Left ventricle myocardium superior (tissue), 1 donor: Measurements from ENCODE around the gene ECT2. TPM values are rescaled to one million over a fixed set of nuclear protein-coding genes. Genes with fewer than 3 reads are reported as not detected.
"Not testable (repeated sequence)": the region's sequence is repeated elsewhere in the genome, so short reads cannot be mapped to it uniquely, and the experiment has no call there.

ENCODE experiments used
- ATAC-seq: fragments of 200-7000 bp; cut with Tn5 transposase; one replicate; pipeline ENCODE4 v1.9.1; 2020; ENCODE audit warnings: mild to moderate bottlenecking, moderate library complexity
- DNase-seq: peaks from one replicate; pipeline ENCODE4 v3.0.0-alpha.2; 2020
- intact Hi-C: fragments of 100-400 bp; cut with micrococcal nuclease; formaldehyde crosslinking; loops from one replicate; pipeline ENCODE4 v1.11.0; 2022
- total RNA-seq: library from RNA; stranded (reverse); fragmentation: NEBNext Ultra II Directional; extraction: Animal tissue kit (Norgen Biotek cat#: 25700); gene quantifications from one replicate; pipeline ENCODE4 v1.2.1, GENCODE V29; 2021
- donor health status: DM: no; HTN: yes; CAD: no; lungs with severe emphysema.

Gene ECT2
- total RNA-seq, 1 donor from 2014 or later = 4.8 TPM

GRCh38 chr3:172844428-172844827 lies 93.9 kb downstream of the ECT2 start:
- ATAC-seq (peak; percentile 44), DNase-seq (no peak)
- intact Hi-C loops = no loop called here

- intact Hi-C loops = no loop called here
- DNase-seq (no peak), ATAC-seq (no peak)
Measured at GRCh38 chr3:172846103-172846561, 95.6 kb downstream of the ECT2 start.

- intact Hi-C loops = no loop called here
- DNase-seq (no peak), ATAC-seq (no peak)
Measured at GRCh38 chr3:172846706-172847105, 96.2 kb downstream of the ECT2 start.

GRCh38 chr3:172847292-172847691 lies 96.8 kb downstream of the ECT2 start:
- no peak for ATAC-seq
- intact Hi-C loops = no loop called here

GRCh38 chr3:172848910-172849309 lies 98.4 kb downstream of the ECT2 start:
- DNase-seq (no peak), ATAC-seq (no peak)
- intact Hi-C loops = no loop called here

More at GRCh38 chr3:172847292-172847691, 96.8 kb downstream of the ECT2 start:
- DNase-seq = no peak

- intact Hi-C loops = no loop called here
- ATAC-seq (no peak), DNase-seq (no peak)
Measured at GRCh38 chr3:172853005-172853404, 102.5 kb downstream of the ECT2 start.

GRCh38 chr3:172853921-172854666 lies 103.6 kb downstream of the ECT2 start:
- DNase-seq (no peak), ATAC-seq (no peak)
- intact Hi-C loops = no loop called here

- no peak for DNase-seq
- no peak for ATAC-seq
- intact Hi-C loops = no loop called here
Measured at GRCh38 chr3:172855037-172855436, 104.5 kb downstream of the ECT2 start.

GRCh38 chr3:172856795-172857742 lies 106.5 kb downstream of the ECT2 start:
- intact Hi-C loops = no loop called here
- peak; percentile 63 for DNase-seq

GRCh38 chr3:172859041-172859440 lies 108.5 kb downstream of the ECT2 start:
- intact Hi-C loops = no loop called here
- DNase-seq (no peak), ATAC-seq (no peak)

More at GRCh38 chr3:172856795-172857742, 106.5 kb downstream of the ECT2 start:
- peak; percentile 99 for ATAC-seq

- DNase-seq, ATAC-seq, intact Hi-C loops: not testable (repeated sequence)
Measured at GRCh38 chr3:172866726-172867350, 116.3 kb downstream of the ECT2 start.

GRCh38 chr3:172868582-172869200 lies 118.2 kb downstream of the ECT2 start:
- ATAC-seq (no peak), DNase-seq (no peak)
- intact Hi-C loops = no loop called here

- intact Hi-C loops = no loop called here
- no peak for DNase-seq
- ATAC-seq = peak; percentile 70
Measured at GRCh38 chr3:172869368-172869771, 118.8 kb downstream of the ECT2 start.

GRCh38 chr3:172869784-172870518 lies 119.4 kb downstream of the ECT2 start:
- intact Hi-C loops = no loop called here
- no peak for DNase-seq

More at GRCh38 chr3:172869784-172870518, 119.4 kb downstream of the ECT2 start:
- ATAC-seq = peak; percentile 38

Other genes with a start within 250 kb of the ECT2 start
- gene TNFSF10, start 227.3 kb upstream of the ECT2 start, total RNA-seq = 18.8 TPM
- 63.6 TPM for gene NCEH1, start 39.7 kb upstream of the ECT2 start, total RNA-seq